Measurements from ENCODE around the gene SLC7A7. TPM values are rescaled to one million over a fixed set of nuclear protein-coding genes. Genes with fewer than 3 reads are reported as not detected.
A peak's percentile ranks its signal among the peaks of the same experiment; 100 is the strongest.
"Not testable (repeated sequence)": the region's sequence is repeated elsewhere in the genome, so short reads cannot be mapped to it uniquely, and the experiment has no call there.

SLC7A7 gene
- polyA plus RNA-seq, 10 donors = 19.5 to 31.4 (median 25.9) TPM

DNA sequence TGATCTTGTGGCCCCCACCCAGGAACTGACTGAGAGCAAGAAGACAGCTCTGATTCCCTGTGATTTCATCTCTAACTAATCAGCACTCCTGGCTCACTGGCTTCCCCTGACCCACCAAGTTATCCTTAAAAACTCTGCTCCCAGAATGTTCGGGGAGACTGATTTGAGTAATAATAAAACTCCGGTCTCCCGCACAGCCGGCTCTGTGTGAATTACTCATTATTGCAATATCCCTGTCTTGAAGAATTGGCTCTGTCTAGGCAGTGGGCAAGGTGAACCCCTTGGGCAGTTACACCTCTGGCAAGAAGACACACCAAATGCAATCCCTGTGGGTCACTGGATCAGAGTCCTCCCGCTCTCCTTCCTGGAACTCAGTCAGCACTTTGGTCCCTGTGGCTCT, 21.3 kb downstream of the SLC7A7 start:
- no peak for DNase-seq

- not testable (repeated sequence) for DNase-seq
Measured at GRCh38 chr14:22793550-22793949, 21.7 kb downstream of the SLC7A7 start.

GRCh38 chr14:22792158-22792557, 23.1 kb downstream of the SLC7A7 start:
- no peak for DNase-seq

DNA sequence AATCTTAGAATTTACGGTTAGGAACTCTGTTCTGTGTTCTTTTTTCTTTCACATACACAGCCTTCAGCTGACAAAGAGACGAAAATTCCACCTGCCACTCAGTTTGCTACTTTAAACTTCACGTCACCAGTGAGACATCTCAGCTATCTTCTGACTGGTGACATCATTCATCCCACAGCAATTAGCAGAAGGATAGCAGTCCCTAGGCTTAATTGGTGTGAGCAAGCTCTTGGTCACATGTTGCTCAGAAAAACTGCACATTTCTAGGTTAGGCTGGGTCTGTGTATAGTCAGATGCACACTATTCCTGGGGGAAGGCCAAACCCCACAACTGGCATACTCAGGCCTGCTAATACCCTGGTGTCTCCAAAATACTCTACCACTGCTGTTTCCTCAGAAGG, 23.9 kb downstream of the SLC7A7 start:
- DNase-seq = no peak

DNA sequence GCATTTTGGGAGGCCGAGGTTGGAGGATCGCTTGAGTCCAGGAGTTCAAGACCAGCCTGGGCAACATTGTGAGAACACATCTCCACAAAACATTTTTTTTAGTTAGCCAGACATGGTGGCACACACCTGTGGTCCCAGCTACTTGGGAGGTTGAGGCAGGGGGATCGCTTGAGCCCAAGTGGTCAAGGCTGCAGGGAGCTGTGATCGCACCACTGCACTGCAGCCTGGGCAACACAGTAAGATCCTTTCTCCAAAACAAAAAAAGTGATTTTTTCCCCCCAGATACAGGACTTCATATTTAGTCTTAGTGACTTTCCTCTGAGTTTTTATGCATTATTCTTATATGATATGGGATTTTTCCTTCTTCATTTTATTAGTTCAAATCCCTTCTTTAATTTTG, 28.6 kb downstream of the SLC7A7 start:
- DNase-seq = no peak

DNA sequence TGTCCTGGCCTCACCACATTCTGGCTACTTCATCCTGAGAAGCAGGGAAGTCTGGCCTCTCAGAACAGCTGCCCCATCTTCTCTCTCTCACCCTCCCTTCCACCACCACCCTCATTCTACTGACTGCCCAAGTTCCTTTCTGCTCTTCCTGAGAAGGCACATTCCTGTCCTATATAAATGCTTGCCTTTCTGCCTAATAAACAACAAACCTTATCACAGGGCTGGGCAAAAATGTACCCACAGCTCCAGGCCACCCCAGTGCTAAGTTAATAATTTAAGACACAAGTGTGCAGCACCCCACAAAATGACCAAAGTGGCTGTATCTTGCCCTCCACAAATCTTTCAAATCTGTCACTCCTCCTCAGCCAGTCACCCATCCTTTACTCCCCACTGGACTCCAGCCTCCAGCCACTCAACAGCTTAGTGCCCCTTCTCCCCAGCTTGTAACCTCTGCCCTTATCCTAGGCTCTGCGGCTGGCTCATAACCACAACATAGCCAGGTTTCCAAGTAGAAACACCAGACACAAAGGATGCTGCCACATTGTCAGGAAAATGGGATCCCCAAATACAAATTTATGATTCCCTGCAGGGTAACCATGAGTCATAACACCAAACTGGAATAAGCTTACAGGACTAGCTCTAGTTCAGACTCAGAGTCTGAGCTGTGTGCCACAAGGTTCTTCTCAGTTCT, 33.8 kb downstream of the SLC7A7 start:
- DNase-seq = no peak

DNA sequence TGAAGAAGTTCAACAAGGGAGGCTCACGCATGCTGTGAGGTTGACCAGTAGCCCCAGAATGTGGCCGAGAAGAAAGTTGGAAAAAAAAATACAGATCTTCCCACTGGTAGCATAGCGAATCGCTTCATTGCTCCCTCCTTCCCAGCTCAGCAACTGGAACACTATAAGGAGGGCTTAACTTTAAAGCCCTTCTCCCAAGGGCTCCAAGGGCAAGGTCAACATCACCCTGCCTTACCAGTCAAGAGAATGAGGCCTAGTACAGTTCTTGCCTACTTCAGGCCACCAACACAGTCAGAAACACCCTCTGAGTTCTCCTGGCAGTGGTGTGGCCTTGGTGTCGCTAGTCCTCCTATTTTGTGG, 34.3 kb downstream of the SLC7A7 start:
- no peak for DNase-seq

DNA sequence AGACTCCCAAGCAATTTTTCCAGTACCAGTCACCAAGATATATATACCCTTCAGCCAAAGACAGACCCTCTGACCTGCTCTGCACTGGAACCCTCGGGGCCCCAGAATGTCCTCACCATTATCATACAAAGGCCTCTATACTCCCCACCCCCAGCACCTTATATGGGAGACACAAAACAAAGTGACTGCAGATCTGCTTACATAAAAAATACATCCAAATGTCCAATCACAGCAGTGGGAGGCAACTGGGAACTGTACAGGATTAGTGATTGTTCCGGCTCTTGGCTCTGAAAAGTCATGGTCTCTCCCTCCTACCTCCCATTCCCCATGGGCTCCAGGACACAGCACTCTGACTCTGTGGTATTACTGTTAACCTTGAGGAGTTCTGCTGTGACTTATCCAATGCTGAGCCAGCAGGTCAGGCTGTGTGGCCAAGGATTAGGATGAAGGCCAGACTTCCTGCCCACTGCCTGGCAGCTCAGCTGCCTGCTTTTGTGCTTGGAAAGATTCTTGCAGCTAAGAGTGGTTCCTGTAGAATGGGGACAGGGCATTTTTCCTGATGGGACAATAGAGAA, 35.0 kb downstream of the SLC7A7 start:
- DNase-seq = no peak

DNA sequence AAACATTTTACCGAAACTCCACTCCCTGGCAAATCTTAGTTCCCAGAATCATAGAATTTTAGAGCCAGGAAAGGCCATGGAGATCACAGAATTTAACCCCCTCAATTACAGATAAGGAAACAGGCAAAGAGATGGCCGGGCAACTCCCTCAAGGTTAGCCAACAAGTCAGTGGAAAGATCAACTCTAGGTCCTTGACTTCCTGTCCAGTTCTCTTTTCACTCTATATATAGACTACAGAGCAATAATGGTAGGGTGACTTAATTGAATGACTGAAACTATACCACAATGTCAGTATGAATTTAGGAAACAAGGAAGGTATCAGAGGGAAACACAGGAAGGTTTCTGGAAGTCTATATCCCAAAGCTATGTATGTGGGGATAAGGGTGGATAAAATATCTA, 37.2 kb downstream of the SLC7A7 start:
- no peak for DNase-seq

DNA sequence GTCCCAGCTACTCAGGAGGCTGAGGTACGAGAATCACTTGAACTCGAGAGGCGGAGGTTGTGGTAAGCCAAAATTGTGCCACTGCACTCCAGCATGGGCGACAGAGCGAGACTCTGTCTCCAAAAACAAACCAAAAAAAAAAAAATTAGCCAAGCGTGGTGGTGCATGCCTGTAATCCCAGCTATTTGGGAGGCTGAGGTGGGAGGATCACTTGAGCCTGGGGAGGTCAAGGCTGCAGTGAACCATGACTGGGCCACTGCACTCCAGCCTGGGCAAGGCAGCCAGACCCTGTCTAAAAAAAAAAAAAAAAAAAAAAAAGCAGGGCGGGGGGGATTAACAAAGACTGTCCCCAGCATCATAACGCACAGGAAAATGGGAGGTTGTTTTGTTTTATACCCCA, 38.4 kb downstream of the SLC7A7 start:
- not testable (repeated sequence) for DNase-seq

GRCh38 chr14:22776215-22776614, 39.0 kb downstream of the SLC7A7 start:
- no peak for DNase-seq

- DNase-seq = no peak
Measured at GRCh38 chr14:22774011-22774706, 41.1 kb downstream of the SLC7A7 start.

GRCh38 chr14:22773162-22774010, 41.8 kb downstream of the SLC7A7 start:
- no peak for DNase-seq

GRCh38 chr14:22772725-22773124, 42.5 kb downstream of the SLC7A7 start:
- DNase-seq = no peak

GRCh38 chr14:22770481-22771187, 44.6 kb downstream of the SLC7A7 start:
- DNase-seq = no peak

- no peak for DNase-seq
Measured at GRCh38 chr14:22769369-22769768, 45.9 kb downstream of the SLC7A7 start.

- no peak for DNase-seq
Measured at GRCh38 chr14:22768947-22769346, 46.3 kb downstream of the SLC7A7 start.

GRCh38 chr14:22767323-22767589, 48.0 kb downstream of the SLC7A7 start:
- no peak for DNase-seq

DNA sequence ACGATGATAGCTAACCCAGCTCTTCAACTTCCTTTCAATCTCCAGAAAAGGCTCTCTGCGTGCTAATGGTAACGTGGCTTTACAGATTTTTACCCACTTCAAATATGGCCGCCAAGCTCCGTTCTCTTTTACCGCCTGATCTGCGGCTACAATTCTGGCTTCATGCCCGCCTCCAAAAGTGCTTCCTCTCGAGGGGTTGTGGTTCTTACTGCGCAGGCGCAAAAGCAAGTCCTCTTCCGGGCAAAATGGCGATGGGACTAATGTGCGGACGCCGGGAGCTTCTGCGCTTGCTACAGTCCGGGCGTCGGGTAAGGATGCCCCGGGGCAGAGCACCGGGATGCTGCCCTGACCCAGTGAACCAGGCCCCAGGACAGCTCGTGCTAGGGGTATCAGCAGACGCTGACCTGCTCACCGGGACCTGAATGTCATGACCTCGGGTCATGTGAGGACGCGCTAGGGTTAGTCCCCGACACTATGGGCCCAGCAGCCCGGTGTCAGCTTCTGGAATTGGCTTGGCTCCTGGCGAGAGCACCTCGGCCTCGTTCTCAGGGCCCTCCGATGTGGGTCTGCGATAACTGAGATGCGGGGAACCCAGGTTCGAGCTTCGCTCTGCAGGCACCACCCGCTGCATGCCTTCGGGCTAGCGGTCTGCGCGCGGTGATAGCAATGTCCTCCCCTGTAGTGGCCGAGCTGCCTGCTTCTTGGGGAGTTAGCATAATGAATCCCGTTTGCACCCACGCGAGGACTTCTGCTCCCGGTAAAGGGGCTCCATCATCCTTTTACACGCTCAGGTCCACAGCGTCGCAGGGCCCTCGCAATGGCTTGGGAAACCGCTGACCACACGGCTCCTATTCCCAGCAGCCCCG, 48.5 kb downstream of the SLC7A7 start, which contains the start of gene OXA1L:
Gene OXA1L (plus strand): TSS at position 232 of the 866 bp plus-strand sequence. CDS start 14 bp downstream, at position 246.
- peak; percentile 98 to 99 (median 99) for DNase-seq

- peak in 1 of 3 donors; percentile 19 for DNase-seq
Measured at GRCh38 chr14:22764382-22764781, 50.9 kb downstream of the SLC7A7 start.

DNA sequence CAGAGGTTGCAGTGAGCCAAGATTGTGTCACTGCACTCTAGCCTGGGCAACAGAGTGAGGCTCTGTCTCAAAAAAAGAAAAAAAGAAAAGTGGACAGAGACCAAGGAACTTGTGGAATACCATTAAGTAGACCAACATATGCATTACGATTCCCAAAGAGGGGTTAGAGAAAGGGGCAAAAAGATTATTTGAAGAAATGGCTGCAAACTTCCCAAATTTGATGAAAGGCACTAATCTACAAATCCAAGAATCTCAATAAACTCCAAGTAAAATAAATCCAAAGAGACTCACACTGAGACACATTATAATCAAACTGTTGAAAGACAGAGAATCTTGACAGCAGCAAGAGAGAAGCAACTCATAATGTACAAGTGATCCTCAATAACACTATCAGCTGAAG, 53.5 kb downstream of the SLC7A7 start:
- DNase-seq = no peak
